GM12878 (cell line): ENCODE data around the gene TMEM181. TPM values are rescaled to one million over a fixed set of nuclear protein-coding genes. Genes with fewer than 3 reads are reported as not detected.
A peak's percentile ranks its signal among the peaks of the same experiment; 100 is the strongest.

Source experiments
- ATAC-seq: fragments of 200-7000 bp; cut with Tn5 transposase; 3 replicates; pipeline ENCODE4 v1.9.1; 2020; ENCODE audit warnings: mild to moderate bottlenecking, moderate library complexity
- BruUV-seq: library from RNA; stranded (reverse); fragments of 400-500 nt; replicated peaks from 2 replicates; lab custom pipeline; 2021; lab: Mats Ljungman, UMichigan
- CTCF ChIA-PET: fragments of 300-600 bp; sonication (Branson Sonifier 250); formaldehyde crosslinking; extraction: SDS; loops from one replicate; lab custom pipeline; 2021; ENCODE audit warnings: inconsistent platforms; lab: Yijun Ruan, JAX
- POLR2A ChIA-PET: fragments of 350-600 bp; formaldehyde crosslinking; extraction: SDS; loops from one replicate; lab custom pipeline; 2021; ENCODE audit warnings: inconsistent platforms; lab: Charles Lee
- RAD21 ChIA-PET: fragments of 300-600 bp; sonication (Branson Sonifier 250); formaldehyde crosslinking; loops from one replicate; lab custom pipeline; 2023; ENCODE audit warnings: antibody characterized with exemption; ENCODE audit not compliant: unreplicated experiment; lab: Charles Lee
- SMC1A ChIA-PET: fragments of 300-600 bp; sonication (Branson Sonifier 250); formaldehyde crosslinking; loops from one replicate; lab custom pipeline; 2023; ENCODE audit not compliant: unreplicated experiment, uncharacterized antibody; lab: Charles Lee
- DNase-seq: peaks from one replicate; pipeline ENCODE4 v3.0.0-alpha.2; 2011; ENCODE audit warnings: low read depth, low spot score
- FAIRE-seq: peaks from 3 replicates; lab custom pipeline; 2011; peaks lifted over from hg19 to GRCh38; lab: Jason Lieb, UNC
- H2AFZ ChIP-seq: 2 replicates; pipeline ENCODE4 v1.6.0; 2011; ENCODE audit warnings: low read depth, low read length, control low read depth; ENCODE audit not compliant: control insufficient read depth
- H3K27ac ChIP-seq: 2 replicates; pipeline ENCODE4 v1.5.1; 2011; ENCODE audit warnings: control low read depth; ENCODE audit not compliant: control insufficient read depth, insufficient read depth
- H3K27me3 ChIP-seq, 2 experiments: replicated peaks in 1 of 2; 2 replicates each; pipeline versions ENCODE4 v1.6.0 to v1.6.1; 2011; ENCODE audit warnings: low read length in 1 of 2; ENCODE audit not compliant: control insufficient read depth in 2 of 2, insufficient read depth in 2 of 2
- H3K36me3 ChIP-seq, 2 experiments: 2 replicates each; pipeline ENCODE4 v1.5.1; 2011; ENCODE audit warnings: low read length in 1 of 2; ENCODE audit not compliant: control insufficient read depth in 2 of 2, insufficient read depth in 2 of 2
- H3K4me1 ChIP-seq: 2 replicates; pipeline ENCODE4 v1.6.1; 2011; ENCODE audit warnings: mild to moderate bottlenecking, low read length, moderate library complexity, mixed read lengths; ENCODE audit not compliant: control insufficient read depth, insufficient read depth
- H3K4me2 ChIP-seq: 2 replicates; pipeline ENCODE4 v1.6.0; 2011; ENCODE audit warnings: control low read depth; ENCODE audit not compliant: control insufficient read depth, insufficient read depth
- H3K4me3 ChIP-seq: fragments of 200-600 bp; sonication (generic); 2 replicates; pipeline ENCODE4 v1.5.1; 2016
- H3K79me2 ChIP-seq: 2 replicates; pipeline ENCODE4 v1.6.0; 2011; ENCODE audit warnings: low read length; ENCODE audit not compliant: control insufficient read depth, insufficient read depth
- H3K9ac ChIP-seq: 2 replicates; pipeline ENCODE4 v1.8.0; 2011; ENCODE audit warnings: low read length, control low read depth, mixed read lengths; ENCODE audit not compliant: control insufficient read depth, insufficient read depth
- H3K9me3 ChIP-seq: replicated peaks from 3 replicates; pipeline ENCODE4 v1.5.1; 2011; ENCODE audit warnings: mild to moderate bottlenecking, low read length; ENCODE audit not compliant: control insufficient read depth, insufficient read depth
- H4K20me1 ChIP-seq: 2 replicates; pipeline ENCODE4 v1.6.0; 2011; ENCODE audit not compliant: control insufficient read depth, insufficient read depth
- EGR1 ChIP-seq, 2 experiments: IDR thresholded peaks; 1 replicate in 1 of 2; 2 replicates in 1 of 2; pipeline ENCODE4 v1.6.1; 2011 to 2012; ENCODE audit warnings: low read depth in 2 of 2, low read length in 2 of 2, borderline replicate concordance in 1 of 2, mild to moderate bottlenecking in 1 of 2, moderate library complexity in 1 of 2
- GATAD2B ChIP-seq: fragments of 450-650 bp; conservative IDR thresholded peaks from 2 replicates; pipeline ENCODE4 v1.6.1; 2017; ENCODE audit warnings: low read depth, mild to moderate bottlenecking, moderate library complexity
- HDAC2 ChIP-seq: fragments of 200-600 bp; sonication (generic); IDR thresholded peaks from 2 replicates; pipeline ENCODE4 v1.6.1; 2017
- NR2C1 ChIP-seq: fragments of 450-650 bp; IDR thresholded peaks from 2 replicates; pipeline ENCODE4 v1.6.1; 2017; ENCODE audit warnings: antibody characterized with exemption, mild to moderate bottlenecking, moderate library complexity
- NR2F1 ChIP-seq: fragments of 450-650 bp; conservative IDR thresholded peaks from 2 replicates; pipeline ENCODE4 v1.6.1; 2017; ENCODE audit warnings: mild to moderate bottlenecking
- POLR2AphosphoS2 ChIP-seq: IDR thresholded peaks from 2 replicates; pipeline ENCODE4 v1.6.1; 2011; ENCODE audit warnings: low read depth, mild to moderate bottlenecking, low read length, improper control_type of control experiment, moderate library complexity
- SUZ12 ChIP-seq: fragments of 200-600 bp; sonication (generic); IDR thresholded peaks from one replicate; pipeline ENCODE4 v1.6.1; 2018; ENCODE audit warnings: antibody characterized with exemption, mild to moderate bottlenecking; ENCODE audit not compliant: unreplicated experiment
- YY1 ChIP-seq: IDR thresholded peaks from 2 replicates; pipeline ENCODE4 v1.6.1; 2011; ENCODE audit warnings: low read depth, mild to moderate bottlenecking, low read length
- WGBS: methylation state at CpG from one replicate; pipeline ENCODE4 v1.1.6; 2016; ENCODE audit warnings: low lambda C conversion rate; ENCODE audit not compliant: insufficient replicate concordance, insufficient coverage; ENCODE audit errors: missing lambda C conversion rate; 5-methylcytosine and 5-hydroxymethylcytosine counted together
- in situ Hi-C: fragments of 300-500 bp; cut with MboI; formaldehyde crosslinking; loops from 9 replicates; pipeline ENCODE4 v1.14.3; 2018; ENCODE audit warnings: mixed read lengths
- intact Hi-C: fragments of 100-400 bp; cut with micrococcal nuclease; formaldehyde crosslinking; loops from one replicate; pipeline ENCODE4 v1.14.2; 2022; ENCODE audit not compliant: unreplicated experiment
- polyA plus RNA-seq, 11 experiments: library from polyadenylated mRNA; depleted of rRNA in 4 of 11; unstranded in 6 of 11; stranded (reverse) in 5 of 11; fragments of >200 nt; fragmentation: Nextera tagmentation in 4 of 11; fragmentation: Illumina TruSeq in 1 of 11; extraction: Ambion mirVana in 4 of 11; extraction: Trizol in 1 of 11; gene quantifications; 1 replicate in 1 of 11; 2 replicates in 10 of 11; pipeline versions ENCODE4 v1.2.1 to v1.2.3, GENCODE V29; 2011 to 2016; ENCODE audit warnings: inconsistent platforms in 2 of 11, missing spikeins in 2 of 11, low read depth in 1 of 11
- total RNA-seq, 4 experiments: library from RNA; depleted of rRNA in 3 of 4; stranded (reverse); fragments of >200 nt in 3 of 4; fragmentation: Illumina TruSeq in 1 of 4; extraction: Trizol in 1 of 4; gene quantifications; 2 replicates each; pipeline versions ENCODE4 v1.2.1 to v1.2.3, GENCODE V29; 2013 to 2021
- TF ChIP-seq, protein P1 (sequence below): IDR thresholded peaks from 2 replicates; pipeline ENCODE4 v1.6.1; 2012; ENCODE audit warnings: mild to moderate bottlenecking, low read depth, low read length
- TF ChIP-seq, protein P2 (sequence below): fragments of 450-650 bp; IDR thresholded peaks from 2 replicates; pipeline ENCODE4 v1.6.1; 2017; ENCODE audit warnings: mild to moderate bottlenecking, moderate library complexity

The TMEM181 gene
- total and polyA plus RNA-seq, 10 of the 15 experiments (the other 5 are each of a cell fraction or from before 2014, with no cell fraction given), result 1.5 to 7.9 (median 5.2) TPM

DNA sequence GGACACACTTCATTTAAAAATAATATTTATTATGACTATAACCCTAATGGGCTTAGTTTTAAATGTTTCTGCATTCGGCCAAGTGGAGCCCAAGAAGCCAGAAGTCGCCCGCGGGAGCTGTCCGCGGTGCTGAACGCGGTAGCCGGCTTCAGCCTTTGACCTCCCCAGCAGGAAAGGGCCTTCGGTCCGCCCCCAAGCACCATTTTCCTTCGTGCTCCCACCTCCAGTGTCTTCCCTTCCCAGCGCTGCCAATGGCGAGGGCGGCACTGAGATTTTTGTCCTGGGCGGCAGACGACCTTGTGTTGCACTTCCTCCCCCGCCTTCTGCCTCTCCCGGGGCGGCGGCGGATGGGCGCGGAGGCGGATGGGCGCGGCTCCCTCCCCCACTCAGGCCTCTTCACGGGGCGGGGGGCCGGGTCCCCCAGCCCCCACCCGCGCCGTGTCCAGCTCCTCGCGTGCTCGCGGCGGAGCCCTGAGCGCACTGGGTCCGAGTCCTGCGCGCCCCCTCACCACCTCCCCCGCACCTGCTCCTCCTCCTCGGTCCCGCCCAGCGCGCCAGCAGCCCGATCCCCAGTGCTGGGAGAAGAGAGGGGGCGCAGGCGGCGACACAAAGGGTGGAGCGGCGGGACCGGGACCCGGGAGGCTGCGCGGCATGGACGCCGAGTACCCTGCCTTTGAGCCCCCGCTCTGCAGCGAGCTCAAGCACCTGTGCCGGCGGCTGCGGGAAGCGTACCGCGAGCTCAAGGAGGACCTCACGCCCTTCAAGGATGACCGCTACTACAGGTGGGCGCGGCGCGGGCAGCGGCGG lies 23.6 kb upstream of the TMEM181 start:
- no peak overlapping the region for H2AFZ ChIP-seq
- no peaks in the 10 kb centered on the region for H3K4me1 ChIP-seq
- POLR2A ChIA-PET, result no interaction called here
- FAIRE-seq (no peak), DNase-seq (no peak), ATAC-seq (peak; percentile 80)
- no TSS peak for BruUV-seq
- H3K79me2 ChIP-seq, result no peaks in the 10 kb centered on the region
- no peak overlapping the region for H3K4me3 ChIP-seq
- CTCF ChIA-PET, result interaction anchor here (1.0 to 1.7 kb wide), 2 partner anchors 17 to 322 kb away, joined by 3 to 5 read pairs; no protein-coding TSS in a partner anchor
- in situ Hi-C loops, result no loop called here
- peaks cover 0 to 6% of the 10 kb centered on the region in 2 experiments; a peak in 2 of 4 replicates for H3K27me3 ChIP-seq
- H3K9ac ChIP-seq, result no peak overlapping the region
- no peaks in the 10 kb centered on the region; the same call in 2 of the 3 replicates for H3K9me3 ChIP-seq
- intact Hi-C loops, result no loop called here
- no peaks in the 10 kb centered on the region; the same call in 1 of the 2 replicates for H4K20me1 ChIP-seq
- H3K27ac ChIP-seq, result no peak overlapping the region
- peak overlapping the region; percentile 11; the same call in 1 of the 2 replicates for H3K4me2 ChIP-seq
- SMC1A ChIA-PET, result no interaction called here
- H3K36me3 ChIP-seq, result no peaks in the 10 kb centered on the region
- RAD21 ChIA-PET, result interaction anchor here (1.6 kb wide), 1 partner anchor 17 kb away, joined by 5 read pairs; no protein-coding TSS in a partner anchor
- 14% methylated on average over 47 of the region's 75 CpGs for WGBS
- TF ChIP-seq POLR2AphosphoS2, result no peak
- TF ChIP-seq HDAC2, result 0 out of 2 replicates have a peak, but pooled peaks have one; percentile 60
- TF ChIP-seq, protein P1, sequence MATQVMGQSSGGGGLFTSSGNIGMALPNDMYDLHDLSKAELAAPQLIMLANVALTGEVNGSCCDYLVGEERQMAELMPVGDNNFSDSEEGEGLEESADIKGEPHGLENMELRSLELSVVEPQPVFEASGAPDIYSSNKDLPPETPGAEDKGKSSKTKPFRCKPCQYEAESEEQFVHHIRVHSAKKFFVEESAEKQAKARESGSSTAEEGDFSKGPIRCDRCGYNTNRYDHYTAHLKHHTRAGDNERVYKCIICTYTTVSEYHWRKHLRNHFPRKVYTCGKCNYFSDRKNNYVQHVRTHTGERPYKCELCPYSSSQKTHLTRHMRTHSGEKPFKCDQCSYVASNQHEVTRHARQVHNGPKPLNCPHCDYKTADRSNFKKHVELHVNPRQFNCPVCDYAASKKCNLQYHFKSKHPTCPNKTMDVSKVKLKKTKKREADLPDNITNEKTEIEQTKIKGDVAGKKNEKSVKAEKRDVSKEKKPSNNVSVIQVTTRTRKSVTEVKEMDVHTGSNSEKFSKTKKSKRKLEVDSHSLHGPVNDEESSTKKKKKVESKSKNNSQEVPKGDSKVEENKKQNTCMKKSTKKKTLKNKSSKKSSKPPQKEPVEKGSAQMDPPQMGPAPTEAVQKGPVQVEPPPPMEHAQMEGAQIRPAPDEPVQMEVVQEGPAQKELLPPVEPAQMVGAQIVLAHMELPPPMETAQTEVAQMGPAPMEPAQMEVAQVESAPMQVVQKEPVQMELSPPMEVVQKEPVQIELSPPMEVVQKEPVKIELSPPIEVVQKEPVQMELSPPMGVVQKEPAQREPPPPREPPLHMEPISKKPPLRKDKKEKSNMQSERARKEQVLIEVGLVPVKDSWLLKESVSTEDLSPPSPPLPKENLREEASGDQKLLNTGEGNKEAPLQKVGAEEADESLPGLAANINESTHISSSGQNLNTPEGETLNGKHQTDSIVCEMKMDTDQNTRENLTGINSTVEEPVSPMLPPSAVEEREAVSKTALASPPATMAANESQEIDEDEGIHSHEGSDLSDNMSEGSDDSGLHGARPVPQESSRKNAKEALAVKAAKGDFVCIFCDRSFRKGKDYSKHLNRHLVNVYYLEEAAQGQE, result peak; percentile 98
- 0 out of 3 replicates have a peak, but pooled peaks of 1 of the 2 experiments have one; percentile 5 for TF ChIP-seq EGR1 (IDR thresholded peaks at IDR 0.05; ENCODE audit: borderline replicate concordance in 1 of 2, low read depth in 2 of 2, low read length in 2 of 2)
- TF ChIP-seq, protein P2, sequence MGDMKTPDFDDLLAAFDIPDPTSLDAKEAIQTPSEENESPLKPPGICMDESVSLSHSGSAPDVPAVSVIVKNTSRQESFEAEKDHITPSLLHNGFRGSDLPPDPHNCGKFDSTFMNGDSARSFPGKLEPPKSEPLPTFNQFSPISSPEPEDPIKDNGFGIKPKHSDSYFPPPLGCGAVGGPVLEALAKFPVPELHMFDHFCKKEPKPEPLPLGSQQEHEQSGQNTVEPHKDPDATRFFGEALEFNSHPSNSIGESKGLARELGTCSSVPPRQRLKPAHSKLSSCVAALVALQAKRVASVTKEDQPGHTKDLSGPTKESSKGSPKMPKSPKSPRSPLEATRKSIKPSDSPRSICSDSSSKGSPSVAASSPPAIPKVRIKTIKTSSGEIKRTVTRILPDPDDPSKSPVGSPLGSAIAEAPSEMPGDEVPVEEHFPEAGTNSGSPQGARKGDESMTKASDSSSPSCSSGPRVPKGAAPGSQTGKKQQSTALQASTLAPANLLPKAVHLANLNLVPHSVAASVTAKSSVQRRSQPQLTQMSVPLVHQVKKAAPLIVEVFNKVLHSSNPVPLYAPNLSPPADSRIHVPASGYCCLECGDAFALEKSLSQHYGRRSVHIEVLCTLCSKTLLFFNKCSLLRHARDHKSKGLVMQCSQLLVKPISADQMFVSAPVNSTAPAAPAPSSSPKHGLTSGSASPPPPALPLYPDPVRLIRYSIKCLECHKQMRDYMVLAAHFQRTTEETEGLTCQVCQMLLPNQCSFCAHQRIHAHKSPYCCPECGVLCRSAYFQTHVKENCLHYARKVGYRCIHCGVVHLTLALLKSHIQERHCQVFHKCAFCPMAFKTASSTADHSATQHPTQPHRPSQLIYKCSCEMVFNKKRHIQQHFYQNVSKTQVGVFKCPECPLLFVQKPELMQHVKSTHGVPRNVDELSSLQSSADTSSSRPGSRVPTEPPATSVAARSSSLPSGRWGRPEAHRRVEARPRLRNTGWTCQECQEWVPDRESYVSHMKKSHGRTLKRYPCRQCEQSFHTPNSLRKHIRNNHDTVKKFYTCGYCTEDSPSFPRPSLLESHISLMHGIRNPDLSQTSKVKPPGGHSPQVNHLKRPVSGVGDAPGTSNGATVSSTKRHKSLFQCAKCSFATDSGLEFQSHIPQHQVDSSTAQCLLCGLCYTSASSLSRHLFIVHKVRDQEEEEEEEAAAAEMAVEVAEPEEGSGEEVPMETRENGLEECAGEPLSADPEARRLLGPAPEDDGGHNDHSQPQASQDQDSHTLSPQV, result no peak
- peak; percentile 18; the same call in 1 of the 2 replicates for TF ChIP-seq YY1
- 0 out of 2 replicates have a peak, but pooled peaks have one; percentile 36 for TF ChIP-seq GATAD2B
- peak; percentile 55; the same call in 1 of the 2 replicates for TF ChIP-seq NR2C1
- TF ChIP-seq SUZ12, result peak; percentile 47
- TF ChIP-seq NR2F1, result peak; percentile 86
- TF ChIP-seq, all 136 proteins: peak for 8
